TTC549 (cell line): ENCODE measurements around the gene OR2G6.

ENCODE experiments used
- FAIRE-seq: peaks from 2 replicates; lab custom pipeline; 2012; peaks lifted over from hg19 to GRCh38; lab: Jason Lieb, UNC

OR2G6 gene

DNA sequence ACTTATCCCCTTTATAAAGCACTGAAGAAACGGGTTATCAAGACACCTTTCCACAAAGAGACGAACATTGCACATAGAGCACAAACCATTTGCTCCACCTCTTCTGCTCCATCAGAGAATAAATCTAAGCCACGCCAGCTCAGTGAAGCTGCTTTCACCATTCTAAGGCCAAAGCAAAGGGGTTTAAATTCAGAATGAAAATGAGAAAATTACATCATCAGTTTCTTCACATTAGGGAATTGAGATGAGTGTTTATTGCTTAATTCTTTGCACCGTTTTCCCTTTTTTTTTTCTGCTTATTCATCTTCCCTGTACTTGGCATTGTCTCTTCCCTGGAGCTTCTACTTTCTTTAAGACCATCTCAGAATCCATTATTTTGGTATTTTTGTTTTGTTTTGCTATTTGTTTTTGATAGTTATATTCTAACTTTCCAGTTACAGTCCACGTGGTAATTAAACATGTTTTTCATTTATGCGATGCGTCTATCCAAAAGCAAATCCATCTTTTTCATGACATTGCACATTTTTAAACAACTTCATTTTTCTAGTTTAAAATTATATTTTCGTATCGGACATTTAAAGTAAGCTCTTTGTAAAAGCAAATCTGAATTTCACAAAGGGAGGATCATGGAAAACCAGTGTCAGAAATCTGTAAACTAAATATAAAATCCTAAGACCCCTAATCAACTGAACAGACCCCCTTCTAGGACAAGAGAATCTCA, 68.5 kb downstream of the OR2G6 start:
- no peak for FAIRE-seq
